ENCODE results near the gene LNX1.

LNX1 gene

GRCh38 chr4:53465281-53465680, 126.0 kb downstream of the LNX1 start:
- H3K4me3 ChIP-seq (ENCODE audit: low read length), result no peak overlapping the region
- no peak for TF ChIP-seq CTCF (conservative IDR thresholded peaks at IDR 0.05; ENCODE audit: low read depth, low read length)
- no peak for DNase-seq (ENCODE audit: low read depth)

DNA sequence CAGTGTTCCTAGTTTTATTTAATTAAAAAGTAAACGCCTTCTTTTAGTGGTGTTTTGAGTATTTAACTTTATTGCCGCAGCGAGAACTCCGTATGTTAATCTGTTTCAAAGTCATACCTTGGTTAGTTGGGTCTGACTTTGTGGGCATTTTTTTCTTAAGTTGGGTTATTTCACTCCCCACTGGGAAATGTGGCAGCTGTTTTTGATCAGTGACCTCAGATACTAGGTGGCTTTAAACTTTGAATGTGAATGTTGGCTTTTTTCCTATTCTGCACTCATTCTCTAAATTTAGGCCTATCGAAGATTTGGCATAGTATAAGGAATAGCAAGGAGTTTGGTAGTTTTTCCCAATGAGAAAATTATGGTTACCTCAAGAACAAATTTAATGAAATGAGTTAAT, 127.9 kb downstream of the LNX1 start:
- DNase-seq (ENCODE audit: low read depth), result no peak
- no peak for TF ChIP-seq CTCF (conservative IDR thresholded peaks at IDR 0.05; ENCODE audit: low read depth, low read length)
- H3K4me3 ChIP-seq (ENCODE audit: low read length), result no peak overlapping the region

- no peak for DNase-seq (ENCODE audit: low read depth)
- no peak overlapping the region for H3K4me3 ChIP-seq (ENCODE audit: low read length)
- no peak for TF ChIP-seq CTCF (conservative IDR thresholded peaks at IDR 0.05; ENCODE audit: low read depth, low read length)
Measured at GRCh38 chr4:53461244-53461643, 130.0 kb downstream of the LNX1 start.

DNA sequence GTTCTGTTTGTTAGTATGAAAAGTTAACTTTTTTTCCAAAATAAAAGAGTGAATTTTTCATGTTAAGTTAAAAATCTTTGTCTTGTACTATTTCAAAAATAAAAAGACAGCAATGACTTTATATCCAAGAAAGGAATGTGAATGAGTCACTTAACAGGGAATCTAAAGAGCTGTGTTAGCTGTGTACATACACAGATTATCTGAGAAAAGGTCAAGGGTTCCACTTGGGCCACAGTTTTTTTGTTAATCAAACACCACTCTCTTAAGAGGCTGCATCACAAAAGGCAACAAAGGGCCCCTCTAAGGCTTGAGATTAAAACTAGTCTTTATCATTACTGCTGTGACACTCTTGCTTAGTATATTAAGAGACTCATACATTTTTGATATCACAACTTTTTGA, 131.7 kb downstream of the LNX1 start:
- peak; percentile 85 for DNase-seq (ENCODE audit: low read depth)
- H3K4me3 ChIP-seq (ENCODE audit: low read length), result no peak overlapping the region
- TF ChIP-seq CTCF (conservative IDR thresholded peaks at IDR 0.05; ENCODE audit: low read depth, low read length), result no peak

GRCh38 chr4:53456178-53456577, 135.1 kb downstream of the LNX1 start:
- H3K4me3 ChIP-seq (ENCODE audit: low read length), result no peak overlapping the region
- TF ChIP-seq CTCF (conservative IDR thresholded peaks at IDR 0.05; ENCODE audit: low read depth, low read length), result no peak

GRCh38 chr4:53455766-53456165, 135.5 kb downstream of the LNX1 start:
- H3K4me3 ChIP-seq (ENCODE audit: low read length), result no peak overlapping the region
- DNase-seq (ENCODE audit: low read depth), result no peak
- TF ChIP-seq CTCF (conservative IDR thresholded peaks at IDR 0.05; ENCODE audit: low read depth, low read length), result no peak

More at GRCh38 chr4:53456178-53456577, 135.1 kb downstream of the LNX1 start:
- DNase-seq (ENCODE audit: low read depth), result no peak

DNA sequence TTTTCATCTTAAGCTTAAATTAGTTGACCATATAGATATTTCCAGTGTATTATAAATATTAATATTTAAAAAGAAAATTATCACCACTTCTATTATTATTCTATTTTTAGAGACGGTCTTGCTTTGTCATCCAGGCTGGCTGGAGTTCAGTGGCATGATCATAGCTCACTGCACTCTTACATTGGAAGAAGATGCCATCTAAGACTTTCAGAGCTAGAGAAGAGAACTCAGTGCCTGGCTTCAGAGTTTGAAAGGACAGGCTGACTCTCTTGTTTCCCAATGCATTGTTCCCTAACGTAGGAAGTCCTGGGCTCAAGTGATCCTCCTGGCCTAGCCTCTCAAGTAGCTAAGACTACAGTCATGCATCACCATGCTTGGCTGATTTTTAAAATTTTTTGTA, 137.9 kb downstream of the LNX1 start:
- no peak overlapping the region for H3K4me3 ChIP-seq (ENCODE audit: low read length)
- no peak for DNase-seq (ENCODE audit: low read depth)
- TF ChIP-seq CTCF (conservative IDR thresholded peaks at IDR 0.05; ENCODE audit: low read depth, low read length), result no peak
